Measurements from ENCODE around the gene AKNAD1.

Gene AKNAD1

DNA sequence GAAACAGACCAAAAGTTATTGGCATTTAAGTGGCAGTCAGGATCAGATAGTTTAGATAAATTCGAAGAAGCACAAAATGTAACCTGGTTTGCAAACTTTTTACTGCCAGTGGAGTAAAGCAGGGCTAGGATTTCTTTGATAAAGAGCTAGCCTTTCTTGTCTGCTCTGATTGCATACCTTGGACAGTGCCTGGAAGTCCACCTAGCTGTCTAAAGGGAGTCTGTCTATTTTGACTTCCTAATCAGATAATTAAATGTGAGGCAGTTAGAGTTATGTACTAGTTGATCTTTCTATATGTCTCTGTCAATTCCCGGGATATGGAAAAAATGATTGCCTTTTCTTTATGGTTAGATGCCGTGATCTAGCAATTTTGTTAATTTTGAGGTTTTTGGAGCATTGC, 24.0 kb upstream of the AKNAD1 start:
- no peak overlapping the region for H3K4me3 ChIP-seq (ENCODE audit: low read depth, low read length)
- TF ChIP-seq, protein P1, sequence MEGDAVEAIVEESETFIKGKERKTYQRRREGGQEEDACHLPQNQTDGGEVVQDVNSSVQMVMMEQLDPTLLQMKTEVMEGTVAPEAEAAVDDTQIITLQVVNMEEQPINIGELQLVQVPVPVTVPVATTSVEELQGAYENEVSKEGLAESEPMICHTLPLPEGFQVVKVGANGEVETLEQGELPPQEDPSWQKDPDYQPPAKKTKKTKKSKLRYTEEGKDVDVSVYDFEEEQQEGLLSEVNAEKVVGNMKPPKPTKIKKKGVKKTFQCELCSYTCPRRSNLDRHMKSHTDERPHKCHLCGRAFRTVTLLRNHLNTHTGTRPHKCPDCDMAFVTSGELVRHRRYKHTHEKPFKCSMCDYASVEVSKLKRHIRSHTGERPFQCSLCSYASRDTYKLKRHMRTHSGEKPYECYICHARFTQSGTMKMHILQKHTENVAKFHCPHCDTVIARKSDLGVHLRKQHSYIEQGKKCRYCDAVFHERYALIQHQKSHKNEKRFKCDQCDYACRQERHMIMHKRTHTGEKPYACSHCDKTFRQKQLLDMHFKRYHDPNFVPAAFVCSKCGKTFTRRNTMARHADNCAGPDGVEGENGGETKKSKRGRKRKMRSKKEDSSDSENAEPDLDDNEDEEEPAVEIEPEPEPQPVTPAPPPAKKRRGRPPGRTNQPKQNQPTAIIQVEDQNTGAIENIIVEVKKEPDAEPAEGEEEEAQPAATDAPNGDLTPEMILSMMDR (IDR thresholded peaks at IDR 0.05; ENCODE audit: control insufficient read depth, extremely low read depth, insufficient read depth) = no peak
- DNase-seq (ENCODE audit: low read depth) = no peak

- no peak for DNase-seq (ENCODE audit: low read depth)
- TF ChIP-seq, protein P1 (IDR thresholded peaks at IDR 0.05; ENCODE audit: control insufficient read depth, extremely low read depth, insufficient read depth) = no peak
- H3K4me3 ChIP-seq (ENCODE audit: low read depth, low read length) = no peak overlapping the region
These were observed 21.8 kb upstream of the AKNAD1 start for GRCh38 chr1:108878678-108879077.

DNA sequence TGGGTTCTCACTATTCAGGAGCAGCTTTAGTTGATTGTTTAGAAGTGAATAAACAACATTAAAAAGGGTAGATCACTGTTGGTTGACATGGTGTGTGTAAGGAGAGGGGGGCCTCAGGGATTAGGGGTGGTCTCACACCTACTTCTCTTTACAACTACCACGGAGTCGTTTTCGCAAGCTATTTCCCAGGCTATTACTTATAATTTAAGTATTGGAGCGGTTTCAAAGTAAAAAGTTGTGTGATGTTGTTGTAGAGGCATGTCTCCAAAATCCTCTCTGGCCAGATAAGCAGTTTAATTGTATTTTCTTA, 21.2 kb upstream of the AKNAD1 start:
- DNase-seq (ENCODE audit: low read depth) = no peak
- H3K4me3 ChIP-seq (ENCODE audit: low read depth, low read length) = peak overlapping the region; percentile 71
- TF ChIP-seq, protein P1 (IDR thresholded peaks at IDR 0.05; ENCODE audit: control insufficient read depth, extremely low read depth, insufficient read depth) = no peak

DNA sequence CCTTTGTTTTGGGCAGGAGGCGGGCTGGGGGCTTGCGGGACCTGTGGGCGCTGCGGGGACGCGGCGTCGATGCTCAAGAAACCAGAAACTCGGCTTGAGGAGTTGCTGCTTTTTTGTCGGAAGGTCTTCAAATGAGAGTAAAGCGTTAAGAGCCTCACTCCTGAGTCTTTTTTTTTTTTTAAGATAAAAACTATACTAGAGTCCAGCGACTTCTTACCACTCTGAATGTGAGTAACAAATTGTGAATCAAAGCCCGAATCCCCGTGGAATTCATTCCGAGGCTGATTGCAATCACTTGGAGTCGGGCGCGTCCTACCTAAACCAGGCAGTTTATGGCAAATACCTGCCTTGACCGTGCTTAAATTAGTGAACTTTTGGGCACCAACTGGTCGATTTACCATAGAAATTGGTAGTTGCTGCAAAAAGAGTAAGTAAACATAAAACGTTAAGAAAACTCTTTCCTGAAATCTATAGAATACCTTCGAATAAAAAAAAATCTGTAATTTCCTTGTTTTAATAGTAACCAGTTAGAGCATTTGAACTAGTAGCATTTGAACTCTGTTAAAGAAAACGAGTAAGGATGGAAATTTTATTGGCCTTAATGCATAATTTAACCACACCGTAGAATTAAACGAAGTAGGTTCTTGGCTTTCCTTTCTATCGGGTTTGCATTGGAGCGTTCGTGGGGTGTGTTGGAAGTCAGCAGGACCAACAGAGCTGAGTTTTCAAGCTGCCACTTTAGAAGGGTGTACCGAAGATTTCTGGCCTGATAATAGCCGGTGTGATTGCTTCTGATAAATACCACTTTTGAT, 20.7 kb upstream of the AKNAD1 start:
- TF ChIP-seq, protein P1 (IDR thresholded peaks at IDR 0.05; ENCODE audit: control insufficient read depth, extremely low read depth, insufficient read depth) = no peak
- no peak for DNase-seq (ENCODE audit: low read depth)
- H3K4me3 ChIP-seq (ENCODE audit: low read depth, low read length) = peak overlapping the region; percentile 71

- TF ChIP-seq, protein P1 (IDR thresholded peaks at IDR 0.05; ENCODE audit: control insufficient read depth, extremely low read depth, insufficient read depth) = no peak
- no peak for DNase-seq (ENCODE audit: low read depth)
- no peak overlapping the region for H3K4me3 ChIP-seq (ENCODE audit: low read depth, low read length)
These were observed 14.3 kb upstream of the AKNAD1 start for GRCh38 chr1:108871050-108871724.

DNA sequence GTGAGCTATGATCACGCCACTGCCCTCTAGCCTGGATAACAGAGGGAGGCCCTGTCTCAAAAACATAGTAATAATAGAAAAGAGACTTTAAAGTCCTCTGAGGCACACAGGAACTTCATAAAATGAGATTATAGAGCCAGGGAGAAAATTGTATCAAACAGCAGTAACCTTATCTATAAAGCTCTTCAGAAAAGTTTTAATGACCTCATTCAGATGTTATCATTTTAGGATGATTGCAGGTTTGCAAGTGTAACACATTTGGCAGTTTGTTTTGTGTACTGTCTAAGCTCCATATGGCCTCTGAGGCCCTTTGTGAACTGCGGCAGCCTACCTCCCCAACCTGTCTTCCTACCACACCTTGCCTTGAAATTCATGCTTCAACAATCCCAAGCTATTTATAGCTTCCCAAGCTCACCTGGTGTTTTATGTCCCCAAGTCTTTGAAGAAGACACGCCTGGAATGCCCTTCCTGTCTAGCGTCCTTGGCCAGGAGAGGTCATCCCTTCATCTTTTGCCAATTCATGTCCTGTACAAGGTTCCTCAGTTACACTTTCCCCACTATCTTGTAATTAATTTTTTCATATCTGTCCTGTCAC, 8.5 kb upstream of the AKNAD1 start:
- H3K4me3 ChIP-seq (ENCODE audit: low read depth, low read length) = no peak overlapping the region
- DNase-seq (ENCODE audit: low read depth) = peak; percentile 19
- TF ChIP-seq, protein P1 (IDR thresholded peaks at IDR 0.05; ENCODE audit: control insufficient read depth, extremely low read depth, insufficient read depth) = no peak
